Stromal cell of bone marrow (primary cell): ENCODE measurements around the gene TGM5.

Experiments used
- DNase-seq: peaks from one replicate; pipeline ENCODE4 v3.0.0-alpha.2; 2012; ENCODE audit warnings: low read depth

The TGM5 gene

GRCh38 chr15:43196760-43197548 is 69.8 kb downstream of the TGM5 start:
- no peak for DNase-seq

DNA sequence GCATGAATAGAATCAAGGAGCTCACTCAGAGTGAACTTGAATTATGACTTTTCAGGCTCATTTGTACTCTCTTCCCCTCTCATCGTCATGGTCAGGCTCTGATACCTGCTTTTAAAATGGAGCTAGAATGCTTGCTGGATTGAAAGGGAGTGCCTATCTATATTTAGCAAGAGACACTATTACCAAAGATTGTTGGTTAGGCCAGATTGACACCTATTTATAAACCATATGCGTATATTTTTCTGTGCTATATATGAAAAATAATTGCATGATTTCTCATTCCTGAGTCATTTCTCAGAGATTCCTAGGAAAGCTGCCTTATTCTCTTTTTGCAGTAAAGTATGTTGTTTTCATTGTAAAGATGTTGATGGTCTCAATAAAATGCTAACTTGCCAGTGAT is 71.9 kb downstream of the TGM5 start:
- no peak for DNase-seq

DNA sequence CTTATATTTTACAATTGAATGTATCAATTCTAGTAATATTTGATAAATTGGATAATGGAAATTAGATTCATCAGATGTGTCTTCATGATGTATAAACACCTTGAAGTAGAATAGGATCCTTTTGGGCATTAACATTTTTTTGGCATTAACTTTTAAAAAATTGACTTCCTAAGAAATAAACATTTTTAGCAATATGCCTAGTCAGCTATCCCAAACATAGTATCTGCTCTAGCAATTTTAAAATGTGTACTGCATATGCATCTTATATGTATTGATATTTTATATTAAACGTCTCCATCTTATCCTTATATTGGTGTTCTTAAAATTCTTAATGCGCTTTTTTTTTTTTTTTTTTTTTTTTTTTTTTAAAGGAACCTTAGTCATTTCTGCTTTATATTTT is 73.0 kb downstream of the TGM5 start:
- no peak for DNase-seq

- no peak for DNase-seq
Observed at GRCh38 chr15:43190178-43190577, 76.5 kb downstream of the TGM5 start.

DNA sequence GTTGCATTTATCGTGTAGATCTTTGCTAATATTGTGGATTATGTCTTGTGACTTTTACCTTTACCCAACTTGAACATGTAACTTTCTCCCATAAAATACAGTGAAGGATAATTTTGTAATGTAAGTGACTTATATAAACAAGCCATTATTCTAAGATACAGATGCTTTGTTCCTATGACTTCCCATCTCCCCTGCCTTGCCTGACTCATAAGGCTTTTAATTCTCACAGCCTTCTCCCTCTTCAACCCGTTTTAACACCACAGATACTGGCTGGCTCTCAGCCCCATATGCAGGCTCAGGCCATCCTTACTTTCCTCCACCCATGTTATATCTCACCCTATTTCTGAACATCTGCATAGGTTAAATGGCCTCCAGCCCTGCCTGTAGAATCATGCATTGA is 77.4 kb downstream of the TGM5 start:
- DNase-seq = no peak

DNA sequence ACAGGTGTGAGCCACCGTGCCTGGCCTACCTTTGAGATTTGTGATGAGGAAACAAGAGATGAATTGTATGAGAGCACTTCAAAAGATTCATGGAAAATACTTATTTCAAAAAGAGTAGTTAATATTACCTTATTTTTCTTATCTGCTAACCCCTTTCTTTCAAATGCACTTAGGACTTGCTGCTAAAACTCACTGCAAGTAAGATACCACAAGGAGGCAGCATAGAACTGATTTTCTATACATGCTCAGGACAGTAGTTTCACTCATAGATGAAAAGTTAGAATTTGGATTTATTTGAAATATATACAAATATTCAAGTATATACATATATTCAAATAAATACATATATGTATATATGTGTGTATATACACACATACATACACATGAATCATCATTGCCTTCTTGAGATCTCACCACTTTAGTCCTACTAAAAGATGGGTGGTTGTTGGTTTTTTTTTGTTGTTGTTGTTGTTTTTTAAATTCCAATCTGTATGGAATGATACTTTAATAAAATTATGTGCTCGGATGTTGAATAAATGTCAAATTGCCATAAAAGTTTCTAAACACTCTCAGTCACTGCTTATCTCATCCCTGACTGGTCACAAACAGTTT is 79.1 kb downstream of the TGM5 start:
- no peak for DNase-seq

GRCh38 chr15:43186003-43186353 is 80.8 kb downstream of the TGM5 start:
- no peak for DNase-seq

DNA sequence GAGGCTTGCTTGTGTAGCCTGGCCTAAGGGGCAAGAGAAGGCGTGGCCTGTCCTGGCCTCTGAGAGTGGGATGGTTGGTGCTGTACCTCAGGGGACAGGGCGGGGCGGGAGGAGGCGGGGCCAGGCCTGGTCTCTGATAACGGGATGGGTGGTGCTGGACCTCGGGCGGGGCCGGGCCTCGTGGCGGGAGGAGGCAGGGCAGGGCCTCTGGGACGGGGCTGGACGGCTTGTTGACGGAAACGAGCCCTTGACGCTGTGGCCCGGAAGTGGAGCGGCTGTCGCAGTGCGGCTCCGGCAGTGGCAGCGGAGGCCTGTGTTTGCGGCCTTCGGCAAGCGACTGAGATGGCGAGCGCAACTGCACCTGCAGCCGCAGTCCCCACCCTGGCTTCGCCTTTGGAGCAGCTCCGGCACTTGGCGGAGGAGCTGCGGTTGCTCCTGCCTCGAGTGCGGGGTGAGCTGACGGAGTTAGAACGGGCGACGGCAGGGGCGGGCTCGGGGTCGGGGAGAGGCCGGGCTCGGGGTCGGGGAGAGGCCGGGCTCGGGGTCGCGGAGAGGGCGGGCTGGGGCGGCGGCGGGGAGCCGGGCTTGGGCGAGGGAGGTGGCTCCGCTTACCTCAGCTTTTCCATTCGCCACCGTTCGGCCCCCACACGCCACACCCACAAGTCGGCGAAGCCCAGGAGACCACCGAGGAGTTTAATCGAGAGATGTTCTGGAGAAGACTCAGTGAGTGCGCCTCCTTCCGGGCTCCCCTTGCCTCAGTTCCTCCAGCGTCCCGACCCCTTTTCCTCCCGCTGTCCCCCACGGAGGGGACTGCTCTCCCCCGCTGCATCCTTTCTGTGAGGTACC is 81.3 kb downstream of the TGM5 start, which contains the start of gene CCNDBP1:
Gene CCNDBP1, plus strand, starts transcription at position 247 of the 846 bp plus-strand sequence. Its CDS starts 96 bp downstream, at position 343.
- no peak for DNase-seq

DNA sequence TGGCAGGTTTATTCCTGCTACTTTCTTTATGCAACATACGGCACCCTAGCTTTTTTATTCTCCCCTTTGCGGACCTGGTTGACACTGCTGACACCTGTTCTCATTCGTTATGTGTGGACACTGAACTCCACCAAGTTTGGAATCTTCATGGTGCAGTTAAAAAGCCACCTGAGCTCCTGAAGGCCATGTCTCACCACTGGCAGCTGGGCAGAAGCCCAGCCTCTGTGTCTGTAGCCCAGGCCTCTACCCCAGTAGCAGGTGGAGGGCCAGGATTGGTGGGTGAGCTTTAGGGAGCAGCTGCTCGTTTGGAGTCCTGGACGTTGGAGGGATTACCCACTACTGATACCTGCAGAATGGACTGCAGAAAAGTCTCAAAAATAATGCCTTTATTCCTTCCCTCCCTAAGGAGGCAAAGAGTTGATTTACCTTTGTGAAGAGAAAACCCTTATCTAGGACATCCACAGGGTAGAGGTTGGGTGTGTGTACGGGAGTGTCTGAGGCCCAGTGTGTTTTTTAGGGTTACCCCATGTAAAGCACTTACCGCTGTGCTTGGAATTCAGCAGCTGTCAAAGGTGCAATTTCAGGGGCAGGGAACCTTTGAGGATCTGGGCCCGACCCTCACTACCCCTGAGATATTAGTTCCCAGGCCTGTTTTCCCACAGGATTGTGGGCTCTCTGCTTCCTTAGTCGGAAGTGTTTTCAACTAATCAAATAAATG is 82.2 kb downstream of the TGM5 start:
- no peak for DNase-seq

DNA sequence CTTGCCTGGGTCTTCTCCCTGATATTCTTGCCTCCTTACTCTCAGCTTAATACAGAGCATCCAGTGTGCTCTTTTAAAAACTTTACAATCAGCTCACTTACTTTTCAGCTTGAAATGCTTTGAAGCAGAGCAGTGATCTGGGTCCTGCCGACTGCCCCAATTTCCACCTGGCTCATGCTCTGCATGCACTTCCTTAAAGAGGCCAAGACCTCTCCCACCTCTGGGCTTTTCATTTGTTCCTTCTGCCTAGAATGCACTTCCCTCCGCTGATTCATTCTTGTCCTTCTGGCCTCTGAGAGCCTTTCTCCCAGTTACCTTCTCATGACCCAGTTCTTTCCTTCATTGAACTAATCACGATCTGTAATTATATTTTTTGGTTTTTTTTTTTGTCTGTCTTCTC is 83.5 kb downstream of the TGM5 start:
- DNase-seq = no peak
